BJ (cell line): Measurements from ENCODE around the gene USP49. TPM values are rescaled to one million over a fixed set of nuclear protein-coding genes. Genes with fewer than 3 reads are reported as not detected.
"Not testable (repeated sequence)": the region's sequence is repeated elsewhere in the genome, so short reads cannot be mapped to it uniquely, and the experiment has no call there.

Experiments
- CTCF ChIA-PET: fragments of 350-600 bp; formaldehyde crosslinking; extraction: SDS; loops from one replicate; lab custom pipeline; 2021; ENCODE audit warnings: antibody characterized with exemption, inconsistent platforms; lab: Yijun Ruan, JAX
- POLR2A ChIA-PET: fragments of 300-600 bp; sonication (Branson Sonifier 250); formaldehyde crosslinking; extraction: SDS; loops from one replicate; lab custom pipeline; 2021; ENCODE audit warnings: antibody characterized with exemption; lab: Charles Lee
- DNase-seq: peaks from one replicate; pipeline ENCODE4 v3.0.0-alpha.2; 2011; ENCODE audit warnings: low read depth
- H3K27me3 ChIP-seq: 2 replicates; pipeline ENCODE4 v1.6.0; 2011; ENCODE audit warnings: low read length; ENCODE audit not compliant: control insufficient read depth, insufficient read depth
- H3K36me3 ChIP-seq: 2 replicates; pipeline ENCODE4 v1.5.1; 2011; ENCODE audit warnings: low read length; ENCODE audit not compliant: control insufficient read depth, insufficient read depth
- H3K4me3 ChIP-seq: 2 replicates; pipeline ENCODE4 v1.5.1; 2011; ENCODE audit warnings: low read depth, mild to moderate bottlenecking, control low read depth, low read length
- polyA plus RNA-seq: library from polyadenylated mRNA; depleted of rRNA; stranded (reverse); fragments of >200 nt; gene quantifications from 2 replicates; pipeline ENCODE4 v1.2.3, GENCODE V29; 2011
- TF ChIP-seq, protein P1 (sequence below): IDR thresholded peaks from 2 replicates; pipeline ENCODE4 v1.5.1; 2011; ENCODE audit warnings: low read depth, mild to moderate bottlenecking, control low read depth, inconsistent platforms, low read length, moderate library complexity; ENCODE audit not compliant: insufficient read depth

The USP49 gene
- polyA plus RNA-seq, 1 experiment = 1.6 TPM

DNA sequence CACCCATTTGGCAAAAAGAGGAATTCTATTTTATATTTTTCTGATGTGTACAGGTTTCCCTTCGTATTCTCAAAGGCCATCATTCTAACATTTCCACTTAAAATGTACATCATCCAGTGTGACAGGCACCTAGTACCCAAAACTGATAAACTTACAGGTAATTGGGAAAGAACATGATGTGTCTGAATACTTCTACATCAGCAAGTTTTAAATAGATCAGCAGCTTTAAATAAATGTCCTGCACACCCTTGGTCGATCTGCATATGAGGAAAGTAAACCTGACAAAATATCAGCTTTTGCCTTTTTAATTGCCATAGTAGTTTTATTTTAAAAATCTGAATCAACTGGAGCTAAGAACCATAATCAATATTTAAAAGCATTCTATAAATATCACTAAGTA lies 81.2 kb downstream of the USP49 start:
- no peaks in the 10 kb centered on the region for H3K27me3 ChIP-seq
- no peak overlapping the region for H3K4me3 ChIP-seq
- H3K36me3 ChIP-seq = no peaks in the 10 kb centered on the region
- CTCF ChIA-PET = interaction anchor here (0.6 to 3.0 kb wide), 4 partner anchors 19 to 396 kb away, joined by 3 to 12 read pairs (median 4); partner anchors contain the start of gene TOMM6
- TF ChIP-seq, protein P1, sequence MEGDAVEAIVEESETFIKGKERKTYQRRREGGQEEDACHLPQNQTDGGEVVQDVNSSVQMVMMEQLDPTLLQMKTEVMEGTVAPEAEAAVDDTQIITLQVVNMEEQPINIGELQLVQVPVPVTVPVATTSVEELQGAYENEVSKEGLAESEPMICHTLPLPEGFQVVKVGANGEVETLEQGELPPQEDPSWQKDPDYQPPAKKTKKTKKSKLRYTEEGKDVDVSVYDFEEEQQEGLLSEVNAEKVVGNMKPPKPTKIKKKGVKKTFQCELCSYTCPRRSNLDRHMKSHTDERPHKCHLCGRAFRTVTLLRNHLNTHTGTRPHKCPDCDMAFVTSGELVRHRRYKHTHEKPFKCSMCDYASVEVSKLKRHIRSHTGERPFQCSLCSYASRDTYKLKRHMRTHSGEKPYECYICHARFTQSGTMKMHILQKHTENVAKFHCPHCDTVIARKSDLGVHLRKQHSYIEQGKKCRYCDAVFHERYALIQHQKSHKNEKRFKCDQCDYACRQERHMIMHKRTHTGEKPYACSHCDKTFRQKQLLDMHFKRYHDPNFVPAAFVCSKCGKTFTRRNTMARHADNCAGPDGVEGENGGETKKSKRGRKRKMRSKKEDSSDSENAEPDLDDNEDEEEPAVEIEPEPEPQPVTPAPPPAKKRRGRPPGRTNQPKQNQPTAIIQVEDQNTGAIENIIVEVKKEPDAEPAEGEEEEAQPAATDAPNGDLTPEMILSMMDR = no peak
- POLR2A ChIA-PET = no interaction called here
- no peak for DNase-seq

DNA sequence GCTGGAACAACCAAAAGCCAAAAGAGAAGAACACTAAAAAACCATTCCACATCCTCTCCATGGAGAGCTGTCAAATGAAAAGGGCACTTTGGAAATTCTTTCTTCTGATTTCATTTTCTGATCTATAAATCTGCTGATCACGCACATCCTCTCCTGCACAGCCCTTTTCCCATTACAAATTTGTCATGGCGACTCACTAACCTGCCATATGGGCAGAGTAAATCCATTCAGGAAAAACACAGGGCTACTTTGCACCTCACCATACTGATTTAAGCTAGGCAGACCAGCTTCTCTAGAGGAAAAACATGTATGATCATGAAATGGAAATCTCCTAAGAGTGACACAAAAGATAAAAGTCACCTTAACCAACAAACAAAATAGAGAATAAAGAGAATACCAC lies 81.7 kb downstream of the USP49 start:
- Histone ChIP-seq H3K27me3 (no peaks in the 10 kb centered on the region), H3K36me3 (no peaks in the 10 kb centered on the region), H3K4me3 (no peak overlapping the region)
- DNase-seq = no peak
- POLR2A ChIA-PET = no interaction called here
- CTCF ChIA-PET = interaction anchor here (0.6 to 1.3 kb wide), 3 partner anchors 18 to 445 kb away, joined by 3 to 4 read pairs (median 3); no protein-coding TSS in a partner anchor
- TF ChIP-seq, protein P1 = no peak

DNA sequence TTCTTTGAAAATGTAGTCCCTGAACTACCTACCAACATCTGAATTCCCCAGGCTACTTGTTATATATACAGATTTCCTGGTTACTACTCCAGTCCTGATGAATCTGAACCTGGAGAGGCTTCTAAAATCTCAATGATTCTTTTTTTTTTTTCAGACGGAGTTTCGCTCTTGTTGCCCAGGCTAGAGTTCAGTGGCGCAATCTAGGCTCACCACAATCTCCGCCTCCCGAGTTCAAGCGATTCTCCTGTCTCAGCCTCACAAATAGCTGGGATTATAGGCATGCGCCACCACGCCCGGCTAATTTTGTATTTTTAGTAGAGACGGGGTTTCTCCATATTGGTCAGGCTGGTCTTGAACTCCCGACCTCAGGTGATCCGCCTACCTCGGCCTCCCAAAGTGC lies 83.2 kb downstream of the USP49 start:
- H3K36me3 ChIP-seq, CTCF ChIA-PET, H3K27me3 ChIP-seq, DNase-seq, POLR2A ChIA-PET, H3K4me3 ChIP-seq: not testable (repeated sequence)

DNA sequence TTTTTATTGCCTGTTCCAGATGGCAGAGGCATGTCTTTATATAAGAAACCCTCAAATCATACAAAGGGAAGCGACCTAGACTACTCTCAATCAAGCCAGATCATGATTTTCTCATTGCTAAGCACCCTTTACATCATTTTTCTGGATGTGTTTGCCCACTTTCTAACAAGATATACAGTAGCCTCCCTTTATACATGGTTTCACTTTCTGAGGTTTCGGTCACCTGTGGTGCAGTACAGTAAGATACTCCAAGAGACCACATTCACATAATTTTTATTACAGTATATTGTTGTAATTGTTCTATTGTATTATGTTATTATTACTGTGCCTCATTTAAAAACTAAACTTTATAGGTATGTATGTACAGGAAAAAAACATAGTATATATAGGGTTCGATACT lies 84.1 kb downstream of the USP49 start:
- TF ChIP-seq, protein P1 = no peak
- H3K36me3 ChIP-seq = 0 out of 2 replicates have a peak, but pooled peaks cover 2% of the 10 kb centered on the region
- CTCF ChIA-PET = no interaction called here
- no peak overlapping the region for H3K4me3 ChIP-seq
- POLR2A ChIA-PET = no interaction called here
- no peaks in the 10 kb centered on the region for H3K27me3 ChIP-seq
- no peak for DNase-seq

DNA sequence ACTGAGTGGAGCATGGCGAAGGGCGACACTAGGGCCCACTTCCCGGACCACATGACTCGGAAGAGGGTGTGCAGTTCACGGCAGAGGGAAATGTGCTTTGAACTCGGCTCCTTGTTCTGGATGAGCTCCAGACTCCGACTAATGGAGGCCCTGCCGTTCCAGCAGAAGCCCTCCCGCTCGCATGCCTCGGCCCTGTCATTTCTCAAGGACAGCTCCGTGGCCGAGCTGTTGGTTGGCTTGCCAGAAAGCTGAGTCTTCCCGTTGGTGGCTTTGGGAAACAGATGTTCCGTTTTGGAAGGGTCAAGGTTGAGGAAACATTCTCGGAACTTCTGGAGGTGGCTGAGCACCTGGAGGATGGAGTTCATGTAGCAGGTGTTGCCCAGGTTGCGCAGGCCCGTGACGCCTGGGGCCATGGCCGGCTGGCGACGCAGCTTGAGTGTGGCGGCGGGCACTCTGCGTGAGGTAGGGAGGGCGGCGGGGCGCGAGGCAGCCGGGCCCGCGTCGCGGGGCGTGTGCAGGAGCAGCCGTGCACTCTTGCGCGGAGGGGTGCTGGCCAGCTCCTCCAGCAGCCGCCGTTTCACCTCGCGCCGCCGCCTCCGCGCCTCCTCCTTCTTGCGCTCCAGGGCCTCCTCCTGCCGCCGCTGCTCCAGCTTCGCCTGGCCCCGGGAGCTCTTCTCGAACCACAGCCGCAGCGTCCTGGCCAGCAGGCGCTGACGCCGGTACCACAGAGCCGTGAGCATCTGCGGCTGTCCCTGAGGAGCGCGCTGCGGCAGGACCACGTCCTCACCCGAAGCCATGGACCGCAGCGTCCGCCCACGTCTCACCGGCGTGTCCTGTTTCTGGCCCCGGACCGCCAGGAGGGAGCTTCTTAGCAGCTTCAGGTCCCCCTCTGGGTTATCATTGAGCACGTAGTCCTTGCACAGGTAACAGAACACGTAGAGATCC lies 89.1 kb downstream of the USP49 start:
- ChIA-PET CTCF (no interaction called here), POLR2A (no interaction called here)
- no peak for DNase-seq
- no peak overlapping the region for H3K4me3 ChIP-seq
- H3K27me3 ChIP-seq = no peaks in the 10 kb centered on the region
- TF ChIP-seq, protein P1 = no peak
- H3K36me3 ChIP-seq = peaks cover 2% of the 10 kb centered on the region; the same call in 1 of the 2 replicates
